MM.1S (cell line): ENCODE data around the gene ENTPD2.

Experiments used
- EZH2 ChIP-seq: fragments of 300-600 bp; sonication (generic); optimal IDR thresholded peaks from 2 replicates; pipeline ENCODE3; 2017; ENCODE audit warnings: low read depth, mild to moderate bottlenecking, antibody characterized with exemption, low read length, mixed read lengths
- EZH2phosphoT487 ChIP-seq: fragments of 300-600 bp; sonication (generic); IDR thresholded peaks from 2 replicates; pipeline ENCODE4 v1.6.1; 2018; ENCODE audit warnings: antibody characterized with exemption, low read length
- TF ChIP-seq, protein P1 (sequence below): fragments of 300-600 bp; sonication (generic); IDR thresholded peaks from 2 replicates; pipeline ENCODE4 v1.5.1; 2016; ENCODE audit warnings: antibody characterized with exemption, low read length, mixed read lengths

DNA sequence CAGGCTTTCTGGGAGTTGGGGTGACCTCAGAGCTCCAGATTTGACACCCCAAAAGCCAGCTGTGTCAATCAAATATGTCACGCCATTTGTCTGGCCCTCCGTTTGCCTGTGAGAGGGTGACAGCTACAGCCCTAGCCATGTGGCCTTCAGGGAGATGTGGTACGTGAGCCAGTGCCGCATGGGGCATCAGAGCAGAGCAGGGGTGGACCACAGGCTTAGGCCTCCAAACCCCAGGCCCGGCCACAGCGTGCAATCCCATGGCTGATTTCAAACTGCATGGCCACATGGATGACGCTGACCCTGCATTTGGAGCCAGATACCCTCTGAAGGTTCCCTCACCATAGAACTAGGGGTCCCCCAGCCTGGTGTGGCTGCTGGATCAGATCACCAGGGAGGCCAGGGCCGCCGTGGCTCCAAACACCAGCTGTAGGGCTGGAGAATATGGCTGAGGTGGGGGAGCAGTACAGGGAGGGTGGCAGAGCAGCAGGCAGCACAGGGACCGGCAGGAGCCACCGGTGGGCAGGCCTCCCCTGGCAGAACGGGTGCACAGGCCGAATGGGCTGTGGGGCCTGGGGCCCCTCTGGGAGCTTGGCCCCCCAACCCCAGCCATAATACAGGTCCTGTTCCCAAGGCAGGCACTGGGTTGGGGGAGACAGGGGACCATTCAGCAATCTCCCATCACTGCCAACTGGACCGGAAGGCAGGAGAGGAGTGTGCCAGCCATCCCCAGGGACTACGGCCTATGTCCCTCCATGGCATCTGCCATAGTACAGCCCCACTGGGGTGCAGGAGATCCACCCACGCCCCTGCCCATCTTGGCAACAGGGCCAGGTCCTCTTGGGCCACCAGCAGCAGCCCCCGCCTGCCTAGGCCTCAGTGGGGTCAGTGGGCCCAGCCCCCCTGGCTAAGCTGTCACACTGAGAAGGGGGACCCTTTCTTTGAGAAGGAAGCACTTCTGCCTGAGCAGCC lies 15.0 kb upstream of the ENTPD2 start:
- TF ChIP-seq EZH2 (no peak), EZH2phosphoT487 (no peak)
- TF ChIP-seq, protein P1, sequence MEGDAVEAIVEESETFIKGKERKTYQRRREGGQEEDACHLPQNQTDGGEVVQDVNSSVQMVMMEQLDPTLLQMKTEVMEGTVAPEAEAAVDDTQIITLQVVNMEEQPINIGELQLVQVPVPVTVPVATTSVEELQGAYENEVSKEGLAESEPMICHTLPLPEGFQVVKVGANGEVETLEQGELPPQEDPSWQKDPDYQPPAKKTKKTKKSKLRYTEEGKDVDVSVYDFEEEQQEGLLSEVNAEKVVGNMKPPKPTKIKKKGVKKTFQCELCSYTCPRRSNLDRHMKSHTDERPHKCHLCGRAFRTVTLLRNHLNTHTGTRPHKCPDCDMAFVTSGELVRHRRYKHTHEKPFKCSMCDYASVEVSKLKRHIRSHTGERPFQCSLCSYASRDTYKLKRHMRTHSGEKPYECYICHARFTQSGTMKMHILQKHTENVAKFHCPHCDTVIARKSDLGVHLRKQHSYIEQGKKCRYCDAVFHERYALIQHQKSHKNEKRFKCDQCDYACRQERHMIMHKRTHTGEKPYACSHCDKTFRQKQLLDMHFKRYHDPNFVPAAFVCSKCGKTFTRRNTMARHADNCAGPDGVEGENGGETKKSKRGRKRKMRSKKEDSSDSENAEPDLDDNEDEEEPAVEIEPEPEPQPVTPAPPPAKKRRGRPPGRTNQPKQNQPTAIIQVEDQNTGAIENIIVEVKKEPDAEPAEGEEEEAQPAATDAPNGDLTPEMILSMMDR: no peak
